Measurements from ENCODE around the gene SLC38A1.

DNA sequence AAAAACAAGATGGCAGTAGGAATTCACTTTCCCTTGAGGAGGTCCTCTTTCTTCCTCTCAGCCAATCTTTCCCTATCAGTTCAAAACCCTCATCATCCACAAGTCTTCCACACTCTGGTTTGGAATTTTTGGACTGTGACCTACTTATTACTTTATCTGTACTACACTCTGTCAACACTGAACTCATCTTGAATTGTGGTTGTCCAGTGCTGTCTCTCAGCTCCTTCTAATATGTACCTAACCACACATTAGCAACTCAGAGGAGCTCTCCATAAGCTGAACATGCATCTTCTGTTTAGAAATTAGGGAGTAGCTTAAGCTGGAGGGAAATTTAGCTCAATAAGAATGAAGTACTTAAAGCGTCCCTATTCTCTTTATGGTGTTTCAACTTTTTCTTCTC lies 34.8 kb downstream of the SLC38A1 start:
- TF ChIP-seq SUZ12 (IDR thresholded peaks at IDR 0.05; ENCODE audit: extremely low read depth, insufficient read depth, insufficient read length) (no peak), YY1 (IDR thresholded peaks at IDR 0.05; ENCODE audit: insufficient read depth, insufficient read length) (no peak), ZNF274 (IDR thresholded peaks at IDR 0.05; ENCODE audit: low read depth, low read length) (no peak)
